ENCODE measurements around the gene LZTR1.

Gene LZTR1

DNA sequence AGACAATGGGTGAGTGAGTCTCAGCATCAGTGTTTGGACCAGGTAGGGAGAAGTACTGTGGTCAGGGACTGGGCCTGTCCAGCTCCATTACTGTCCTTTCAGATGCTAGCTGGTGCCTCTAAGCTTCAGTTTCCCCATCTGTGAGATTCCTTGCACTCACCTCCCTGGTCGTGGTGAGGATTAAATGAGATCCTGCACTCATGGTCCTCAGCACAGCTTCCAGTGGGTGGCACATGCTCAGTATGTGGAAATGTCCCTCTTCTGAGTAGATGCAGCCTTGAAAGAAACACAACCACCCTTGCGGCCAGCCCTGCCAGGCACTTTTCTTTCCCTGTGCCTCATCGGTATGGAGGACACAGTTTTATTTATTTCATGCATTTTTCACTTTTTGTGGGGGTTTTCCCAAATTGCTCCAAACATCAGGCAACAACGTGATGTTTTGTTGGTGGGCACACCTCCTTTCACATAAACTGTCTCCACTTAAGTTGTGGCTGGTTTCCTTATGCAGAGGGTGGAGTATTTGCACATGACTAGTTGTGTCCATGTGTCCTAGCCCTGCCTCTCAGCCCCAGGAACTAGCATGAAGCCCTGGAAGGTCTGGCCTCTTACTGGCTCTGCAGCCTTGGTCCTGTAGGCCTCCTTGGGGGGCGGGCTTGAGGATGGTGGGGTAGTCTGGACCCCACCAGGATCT is 1.1 kb downstream of the LZTR1 start:
- DNase-seq: no peak

DNA sequence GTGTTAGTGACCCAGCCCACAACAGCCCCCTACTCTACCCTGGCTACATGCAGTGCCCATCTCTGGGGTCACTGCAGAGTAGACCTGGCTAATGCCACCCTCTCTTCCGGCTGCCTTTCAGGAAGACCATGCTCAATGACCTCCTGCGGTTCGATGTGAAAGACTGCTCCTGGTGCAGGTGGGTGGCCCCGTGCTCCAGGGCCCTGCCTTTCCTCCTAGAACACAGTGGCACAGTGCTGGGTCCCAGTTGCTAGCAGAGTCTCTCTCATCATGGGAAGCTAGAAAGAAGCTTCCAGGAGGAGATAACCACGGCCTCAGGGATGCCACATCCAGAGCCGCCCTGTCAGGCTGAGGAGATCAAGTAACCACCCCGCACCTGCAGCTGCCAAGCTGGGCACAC is 3.6 kb downstream of the LZTR1 start:
- no peak for DNase-seq

DNA sequence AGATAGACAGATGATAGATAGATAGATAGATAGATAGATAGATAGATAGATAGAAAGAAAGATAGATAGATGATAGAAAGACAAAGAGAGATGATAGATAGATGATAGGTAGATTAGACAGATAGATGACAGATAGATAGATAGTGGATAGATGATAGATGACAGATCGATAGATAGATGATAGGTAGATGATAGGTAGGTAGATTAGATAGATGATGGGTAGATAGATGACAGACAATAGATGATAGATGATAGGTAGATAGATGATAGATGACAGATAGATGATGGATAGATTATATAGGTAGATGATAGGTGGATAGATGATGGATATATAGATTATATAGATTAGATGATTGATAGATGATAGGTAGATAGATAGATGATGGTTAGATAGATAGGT is 4.3 kb downstream of the LZTR1 start:
- no peak for DNase-seq

DNA sequence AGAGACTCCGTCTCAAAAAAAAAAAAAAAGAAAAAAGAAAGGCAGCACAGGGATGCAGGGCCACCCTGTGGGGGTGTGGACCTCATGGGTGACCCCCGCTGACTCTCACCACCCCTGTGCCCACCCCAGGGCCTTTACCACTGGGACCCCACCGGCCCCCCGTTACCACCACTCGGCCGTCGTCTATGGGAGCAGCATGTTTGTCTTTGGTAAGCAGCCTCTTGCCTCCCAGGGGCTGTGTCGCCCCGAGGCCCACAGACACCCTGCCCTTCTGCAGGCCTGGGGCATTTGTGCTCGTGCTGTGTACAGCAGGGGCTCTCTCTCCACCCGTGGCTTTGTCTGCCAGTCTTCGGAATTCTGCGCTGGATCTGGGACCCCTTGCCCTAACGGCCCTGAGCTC is 5.3 kb downstream of the LZTR1 start:
- DNase-seq: no peak

DNA sequence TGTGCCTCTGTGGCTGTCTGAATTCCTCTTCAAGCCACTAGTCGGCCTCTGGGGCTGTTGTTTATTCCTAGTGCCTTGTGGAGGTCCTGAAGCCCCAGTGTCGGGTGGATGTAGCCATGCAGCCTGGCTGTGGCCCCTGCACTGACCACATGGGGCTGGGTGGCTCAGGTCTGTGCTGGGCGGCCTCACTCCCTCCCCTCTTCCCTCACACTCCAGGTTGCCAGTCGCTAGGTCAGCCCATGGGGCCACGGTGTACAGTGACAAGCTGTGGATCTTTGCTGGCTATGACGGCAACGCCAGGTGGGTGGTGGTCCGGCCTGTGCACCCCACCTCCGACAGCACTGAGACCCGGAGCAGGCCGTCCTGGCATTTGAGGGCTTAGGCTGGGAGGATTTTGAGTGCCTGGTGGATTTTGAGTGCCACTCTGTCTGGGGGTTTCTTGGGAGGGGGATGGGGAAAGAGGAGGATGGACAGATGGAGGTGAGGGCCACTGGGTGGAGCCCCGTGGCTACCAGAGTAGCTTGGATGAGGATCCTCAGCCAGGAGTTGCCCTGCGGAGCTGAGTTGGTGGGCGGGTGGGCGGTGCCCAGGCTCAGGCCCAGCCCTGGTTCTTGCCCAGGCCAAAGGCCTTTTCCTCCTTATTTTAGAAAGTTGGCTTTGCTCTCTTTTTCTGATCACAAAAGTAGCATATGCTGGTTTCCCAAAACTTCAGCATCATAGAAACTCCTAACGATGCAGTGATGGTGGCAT is 6.7 kb downstream of the LZTR1 start:
- DNase-seq: no peak

DNA sequence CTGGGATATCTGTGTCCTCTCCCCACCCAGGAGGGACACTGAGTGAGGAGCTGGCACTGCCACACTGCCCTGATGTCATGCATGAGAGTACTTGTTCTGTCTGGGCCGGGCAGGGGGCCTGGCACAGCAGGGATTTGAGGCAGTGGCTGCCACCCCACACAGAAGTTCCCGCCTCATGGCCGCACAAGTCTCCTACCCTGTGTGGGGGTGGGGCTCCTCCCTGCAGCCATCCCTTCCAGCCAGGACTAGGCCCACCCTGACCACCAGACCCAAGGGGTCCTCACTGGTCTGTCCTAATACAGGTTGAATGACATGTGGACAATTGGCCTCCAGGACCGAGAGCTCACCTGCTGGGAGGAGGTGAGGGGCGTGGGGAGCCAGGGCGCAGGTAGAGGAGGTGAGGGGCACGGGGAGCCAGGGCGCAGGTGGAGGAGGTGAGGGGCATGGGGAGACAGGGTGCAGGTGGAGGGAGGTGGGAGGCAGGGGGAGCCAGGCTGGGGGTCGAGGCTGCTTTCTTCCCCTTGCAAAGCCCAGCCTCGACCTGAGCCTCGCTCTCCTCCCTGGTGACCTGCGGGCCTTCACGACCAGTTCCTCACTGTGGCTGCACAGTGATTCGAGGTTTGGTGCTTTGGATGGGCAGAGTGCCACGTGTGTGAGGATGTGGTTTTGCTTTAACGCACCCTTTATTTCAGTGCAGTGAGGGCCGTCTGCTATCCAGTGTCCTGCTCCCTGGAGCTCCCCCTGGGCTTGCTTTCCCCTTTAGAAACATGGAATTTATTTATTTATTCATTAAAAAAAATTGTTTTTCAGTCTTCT is 7.4 kb downstream of the LZTR1 start:
- DNase-seq: no peak

DNA sequence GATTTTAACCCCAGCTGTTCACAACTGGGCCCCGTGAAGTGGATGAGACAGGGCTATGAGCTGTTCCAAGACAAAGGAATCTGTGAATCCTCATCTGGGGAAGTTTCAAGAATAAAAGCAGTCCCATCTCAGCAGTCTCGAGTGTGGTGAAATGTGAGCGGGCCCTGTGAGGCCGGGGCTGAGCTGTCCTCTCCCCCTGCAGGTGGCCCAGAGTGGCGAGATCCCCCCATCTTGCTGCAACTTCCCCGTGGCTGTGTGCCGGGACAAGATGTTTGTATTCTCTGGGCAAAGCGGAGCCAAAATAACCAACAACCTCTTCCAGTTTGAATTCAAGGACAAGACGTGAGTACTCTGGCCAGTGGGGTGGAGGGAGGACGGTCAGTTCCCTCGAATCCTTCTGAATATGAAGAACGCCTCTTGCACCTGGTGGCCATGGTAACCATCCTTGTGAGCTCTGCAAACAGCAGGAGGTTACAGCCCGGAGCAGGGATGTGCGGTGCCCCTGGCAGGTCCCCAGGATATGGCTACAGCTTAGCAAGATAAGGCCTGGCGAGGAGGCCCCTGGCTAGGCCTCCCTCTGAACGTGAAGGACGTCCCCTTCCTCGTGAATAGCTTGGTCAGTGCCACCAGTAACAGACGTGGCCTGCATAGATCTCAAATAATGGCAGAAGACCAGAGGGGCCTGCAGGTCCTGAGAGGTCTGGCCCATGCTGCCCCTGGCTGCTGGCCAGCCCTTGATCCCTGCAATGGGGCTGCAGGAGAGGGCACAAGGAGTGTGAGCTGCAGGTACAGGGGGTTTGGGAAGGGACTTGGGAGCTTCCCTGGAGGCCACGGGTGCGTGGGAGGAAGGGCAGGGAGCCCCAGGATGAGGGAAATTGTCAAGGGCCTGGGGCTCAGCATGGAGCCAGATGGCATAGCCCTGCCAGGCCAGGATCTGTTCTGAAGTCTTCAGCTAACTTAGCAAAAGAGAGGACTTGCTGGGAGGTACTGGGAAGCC is 8.4 kb downstream of the LZTR1 start:
- DNase-seq: no peak

DNA sequence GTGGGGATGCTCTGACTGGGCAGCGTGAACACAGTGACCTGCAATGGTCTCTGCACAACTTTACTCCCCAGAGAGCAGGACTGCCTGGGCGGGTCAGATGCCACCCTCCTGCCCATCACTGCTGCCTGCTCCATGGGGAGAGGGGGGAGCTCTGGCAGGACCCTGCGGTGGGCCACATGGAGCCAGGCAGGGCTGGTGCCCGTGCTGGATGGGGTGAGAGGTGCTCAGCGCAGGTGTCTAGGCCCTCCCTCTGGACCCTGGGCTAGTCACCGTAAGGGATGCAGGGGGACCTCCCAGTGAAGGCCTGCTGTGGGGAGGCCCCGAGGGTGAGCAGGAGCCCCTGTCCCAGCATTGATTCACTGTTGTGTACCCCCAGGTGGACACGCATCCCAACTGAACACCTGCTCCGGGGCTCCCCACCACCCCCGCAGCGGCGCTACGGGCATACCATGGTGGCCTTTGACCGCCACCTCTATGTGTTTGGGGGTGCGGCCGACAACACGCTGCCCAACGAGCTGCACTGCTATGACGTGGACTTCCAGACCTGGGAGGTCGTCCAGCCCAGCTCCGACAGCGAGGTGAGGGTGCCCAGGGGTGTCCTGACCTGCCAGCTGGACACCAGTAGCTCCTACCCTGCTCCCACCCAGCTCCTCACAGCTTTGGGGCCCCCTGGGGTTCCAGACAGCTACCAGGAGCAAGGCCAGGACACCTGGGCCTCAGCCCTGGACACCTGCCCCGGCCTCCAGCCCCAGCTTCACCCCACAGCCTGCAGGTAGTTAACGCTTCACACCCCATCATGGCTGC is 9.4 kb downstream of the LZTR1 start:
- no peak for DNase-seq

DNA sequence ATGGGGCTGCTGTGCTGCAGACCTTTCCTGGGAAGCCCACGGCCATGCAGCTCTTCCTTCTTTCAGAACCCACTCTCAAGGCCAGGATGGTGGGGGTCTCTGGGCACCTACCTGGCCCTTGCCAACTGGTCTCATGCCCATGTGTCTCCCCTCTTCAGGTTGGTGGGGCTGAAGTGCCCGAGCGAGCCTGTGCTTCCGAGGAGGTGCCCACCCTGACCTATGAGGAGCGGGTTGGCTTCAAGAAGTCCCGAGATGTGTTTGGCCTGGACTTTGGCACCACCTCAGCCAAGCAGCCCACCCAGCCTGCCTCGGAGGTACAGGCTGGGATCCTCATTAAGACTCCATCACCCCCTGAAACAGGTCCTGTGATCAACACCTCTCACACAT is 10.0 kb downstream of the LZTR1 start:
- DNase-seq: no peak

DNA sequence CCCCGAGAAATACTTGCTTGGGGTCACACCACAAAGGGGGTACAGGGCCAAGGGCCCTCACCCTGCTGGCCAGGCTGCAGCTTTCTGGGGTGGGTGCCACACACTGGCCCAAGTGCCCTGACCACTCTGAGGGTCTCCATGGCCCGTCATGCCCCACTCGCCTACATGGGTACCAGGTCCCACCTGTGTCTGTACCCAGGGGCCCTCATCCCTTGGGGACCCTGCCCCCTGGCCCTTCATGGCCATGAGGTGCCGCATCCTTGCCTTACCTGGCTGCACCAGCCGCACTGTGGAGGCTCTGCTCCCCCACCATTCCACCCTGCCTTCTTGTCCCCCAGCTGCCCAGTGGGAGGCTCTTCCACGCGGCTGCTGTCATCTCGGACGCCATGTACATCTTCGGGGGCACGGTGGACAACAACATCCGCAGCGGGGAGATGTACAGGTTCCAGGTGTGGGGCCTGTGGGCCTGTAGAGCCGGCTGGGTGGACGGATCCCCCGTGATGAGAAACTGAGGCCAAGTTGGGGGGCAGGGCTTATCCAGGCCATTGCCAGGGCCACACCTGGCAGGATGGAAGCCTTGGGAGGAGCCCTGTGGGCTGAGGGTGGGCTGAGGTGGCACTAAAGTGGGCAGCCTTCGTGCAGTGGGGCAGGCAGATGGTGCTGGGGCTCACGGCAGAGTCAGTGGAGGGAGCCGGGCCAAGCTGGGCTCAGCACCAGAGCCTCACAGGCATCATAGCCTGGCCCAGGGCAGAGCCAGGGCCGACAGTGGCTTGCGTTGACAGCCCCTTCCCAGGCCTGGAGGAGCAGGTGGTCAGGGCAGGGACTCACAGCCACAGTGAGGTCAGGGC is 10.6 kb downstream of the LZTR1 start:
- no peak for DNase-seq

DNA sequence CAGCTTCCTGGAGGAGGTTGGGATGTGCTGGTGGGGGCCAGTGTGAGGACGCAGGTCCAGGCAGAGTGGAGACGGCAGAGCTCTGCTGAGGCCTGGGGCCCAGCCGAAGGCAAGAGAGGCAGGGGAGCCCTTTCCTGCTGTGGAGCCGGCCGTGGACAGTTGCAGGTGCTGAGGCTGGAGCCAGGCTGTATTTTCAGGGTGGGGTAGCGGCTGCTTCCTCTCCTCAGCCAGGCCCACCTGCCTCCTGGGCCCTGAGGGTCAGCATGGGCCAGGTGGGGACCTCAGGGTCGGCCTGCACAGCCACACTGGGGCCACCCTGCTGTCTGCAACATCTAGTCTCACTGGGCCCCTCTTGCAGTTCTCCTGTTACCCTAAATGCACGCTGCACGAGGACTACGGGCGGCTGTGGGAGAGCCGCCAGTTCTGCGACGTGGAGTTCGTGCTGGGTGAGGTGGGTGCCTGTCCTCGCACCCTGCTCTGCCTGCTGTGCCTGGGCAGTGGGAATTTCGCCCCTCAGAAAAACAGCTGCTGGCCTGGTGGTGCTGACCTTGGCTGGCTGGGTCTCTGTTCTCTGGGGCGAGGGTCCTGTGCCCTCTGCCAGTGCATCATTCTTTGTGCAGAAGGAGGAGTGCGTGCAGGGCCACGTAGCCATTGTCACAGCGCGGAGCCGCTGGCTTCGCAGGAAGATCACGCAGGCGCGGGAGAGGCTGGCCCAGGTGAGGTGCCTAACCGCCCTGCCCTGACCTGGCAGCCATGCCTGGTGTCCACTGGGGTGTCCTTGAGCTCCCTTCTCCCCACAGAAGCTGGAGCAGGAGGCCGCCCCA is 11.4 kb downstream of the LZTR1 start:
- no peak for DNase-seq

DNA sequence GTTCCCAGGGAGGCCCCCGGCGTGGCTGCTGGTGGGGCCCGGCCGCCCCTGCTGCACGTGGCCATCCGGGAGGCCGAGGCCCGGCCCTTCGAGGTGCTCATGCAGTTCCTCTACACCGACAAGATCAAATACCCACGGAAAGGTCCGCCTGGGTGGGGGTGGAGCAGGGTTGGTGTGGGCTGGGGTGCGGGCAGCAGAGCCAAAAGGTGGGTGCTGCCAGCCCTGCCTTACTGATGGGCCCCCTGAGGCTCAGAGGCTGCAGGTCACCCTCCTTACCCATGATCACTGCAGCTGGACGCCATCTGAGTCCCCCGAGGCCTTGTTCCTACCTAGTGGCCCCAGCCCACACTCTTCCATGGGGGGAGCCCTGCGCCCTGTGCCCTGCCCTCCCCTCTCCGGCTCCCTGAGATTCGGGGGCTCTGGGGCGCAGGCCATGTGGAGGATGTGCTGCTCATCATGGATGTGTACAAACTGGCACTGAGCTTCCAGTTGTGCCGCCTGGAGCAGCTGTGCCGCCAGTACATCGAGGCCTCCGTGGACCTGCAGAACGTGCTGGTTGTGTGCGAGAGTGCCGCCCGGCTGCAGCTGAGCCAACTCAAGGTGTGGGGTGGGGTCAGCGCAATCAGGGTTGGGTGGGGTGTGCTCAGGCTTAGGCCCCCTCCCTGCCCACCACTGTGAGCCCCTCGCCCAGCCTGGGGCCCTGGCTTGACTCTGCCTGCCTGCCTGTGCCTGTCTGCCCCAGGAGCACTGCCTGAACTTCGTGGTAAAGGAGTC is 12.2 kb downstream of the LZTR1 start:
- no peak for DNase-seq

DNA sequence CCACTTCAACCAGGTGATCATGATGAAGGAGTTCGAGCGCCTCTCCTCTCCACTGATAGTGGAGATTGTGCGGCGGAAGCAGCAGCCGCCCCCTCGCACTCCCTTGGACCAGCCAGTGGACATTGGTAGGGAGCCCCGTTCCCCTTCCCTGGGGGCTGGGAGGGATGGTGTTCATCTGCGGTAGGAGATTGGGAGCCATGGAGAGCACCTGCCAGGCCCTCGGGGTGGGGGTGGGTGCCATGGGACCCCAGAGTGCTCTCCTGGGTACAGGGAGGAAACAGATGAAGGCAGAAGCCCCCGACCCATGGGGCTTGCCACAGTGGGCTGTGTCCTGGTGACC is 12.8 kb downstream of the LZTR1 start:
- DNase-seq: no peak

DNA sequence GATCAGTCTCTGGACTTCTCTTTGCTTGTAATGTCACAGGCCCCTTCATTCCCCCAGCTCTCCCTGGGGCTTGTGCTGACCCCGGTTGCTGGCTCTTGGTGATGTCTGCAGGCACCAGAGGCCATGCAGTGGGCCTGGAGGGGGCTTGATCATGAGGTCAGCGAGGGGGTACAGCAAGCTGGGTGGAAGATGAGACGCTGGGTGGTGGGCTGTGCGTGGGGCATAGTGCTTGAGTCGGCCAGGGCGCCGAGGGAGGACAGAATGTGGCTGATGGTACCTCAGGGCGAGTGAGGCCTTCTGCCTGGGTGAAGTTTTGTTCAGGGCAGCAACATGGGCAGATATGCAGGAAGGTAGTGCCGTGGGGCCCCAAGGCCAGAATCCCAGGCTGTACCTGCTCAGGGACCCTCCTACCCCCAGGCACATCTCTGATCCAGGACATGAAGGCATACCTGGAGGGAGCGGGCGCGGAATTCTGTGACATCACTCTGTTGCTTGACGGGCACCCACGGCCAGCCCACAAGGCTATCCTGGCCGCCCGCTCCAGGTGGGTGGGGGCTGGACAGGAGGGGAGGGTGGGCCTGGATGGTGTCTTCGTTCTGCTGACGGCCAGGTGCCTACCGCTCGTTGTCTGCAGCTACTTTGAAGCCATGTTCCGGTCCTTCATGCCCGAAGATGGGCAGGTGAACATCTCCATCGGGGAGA is 13.4 kb downstream of the LZTR1 start:
- DNase-seq: no peak

DNA sequence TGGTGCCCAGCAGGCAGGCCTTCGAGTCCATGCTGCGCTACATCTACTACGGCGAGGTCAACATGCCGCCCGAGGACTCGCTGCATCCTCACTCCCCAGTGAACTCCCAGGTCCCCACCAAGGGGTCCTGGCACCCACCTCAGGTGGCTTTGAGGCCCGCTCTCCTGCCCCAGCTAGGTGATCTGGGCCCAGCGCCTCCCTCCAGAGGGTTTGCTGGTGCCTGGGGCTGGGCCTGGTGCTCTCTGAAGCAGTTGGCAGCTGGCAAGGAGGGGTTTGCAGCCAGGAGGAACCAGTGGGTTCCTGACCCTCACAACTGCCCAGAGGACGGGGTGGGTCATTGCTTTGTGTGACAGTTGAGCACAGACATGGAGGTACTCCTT is 13.9 kb downstream of the LZTR1 start:
- no peak for DNase-seq

DNA sequence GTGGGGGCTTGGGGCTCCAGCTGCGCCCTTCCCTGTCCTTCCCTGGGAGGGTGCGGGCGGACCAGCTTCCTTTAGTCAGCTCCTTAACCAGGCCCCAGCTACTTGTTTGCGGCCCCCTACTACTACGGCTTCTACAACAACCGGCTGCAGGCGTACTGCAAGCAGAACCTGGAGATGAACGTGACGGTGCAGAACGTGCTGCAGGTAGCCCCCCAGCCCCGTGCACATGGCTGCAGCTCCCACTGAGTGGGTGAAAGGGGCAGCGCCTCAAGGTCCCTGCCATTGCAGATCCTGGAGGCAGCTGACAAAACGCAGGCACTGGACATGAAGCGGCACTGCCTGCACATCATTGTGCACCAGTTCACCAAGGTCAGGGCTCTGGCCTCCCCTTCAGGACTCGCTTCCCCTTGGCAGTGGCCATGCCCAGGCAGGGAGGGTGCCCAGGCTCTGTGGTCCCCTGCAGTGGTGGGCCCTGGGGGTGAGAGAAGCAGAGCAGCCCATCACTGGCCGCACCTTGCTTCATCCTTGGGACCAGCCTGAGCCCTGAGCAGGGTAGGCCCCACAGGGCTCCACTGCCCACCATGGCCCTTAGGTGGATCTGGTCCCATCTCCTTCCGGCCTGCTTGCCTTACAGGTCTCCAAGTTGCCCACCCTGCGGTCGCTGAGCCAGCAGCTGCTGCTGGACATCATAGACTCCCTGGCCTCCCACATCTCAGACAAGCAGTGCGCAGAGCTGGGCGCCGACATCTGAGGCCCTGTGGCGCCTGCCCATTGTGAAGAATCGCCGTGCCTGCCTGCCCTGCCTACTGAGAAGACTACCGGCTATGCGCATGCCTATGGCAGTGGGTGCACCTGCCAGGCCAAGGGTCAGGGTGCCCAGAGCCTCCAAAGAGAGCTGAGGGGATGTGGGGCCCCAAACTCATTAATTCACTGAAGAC is 14.8 kb downstream of the LZTR1 start:
- DNase-seq: no peak

DNA sequence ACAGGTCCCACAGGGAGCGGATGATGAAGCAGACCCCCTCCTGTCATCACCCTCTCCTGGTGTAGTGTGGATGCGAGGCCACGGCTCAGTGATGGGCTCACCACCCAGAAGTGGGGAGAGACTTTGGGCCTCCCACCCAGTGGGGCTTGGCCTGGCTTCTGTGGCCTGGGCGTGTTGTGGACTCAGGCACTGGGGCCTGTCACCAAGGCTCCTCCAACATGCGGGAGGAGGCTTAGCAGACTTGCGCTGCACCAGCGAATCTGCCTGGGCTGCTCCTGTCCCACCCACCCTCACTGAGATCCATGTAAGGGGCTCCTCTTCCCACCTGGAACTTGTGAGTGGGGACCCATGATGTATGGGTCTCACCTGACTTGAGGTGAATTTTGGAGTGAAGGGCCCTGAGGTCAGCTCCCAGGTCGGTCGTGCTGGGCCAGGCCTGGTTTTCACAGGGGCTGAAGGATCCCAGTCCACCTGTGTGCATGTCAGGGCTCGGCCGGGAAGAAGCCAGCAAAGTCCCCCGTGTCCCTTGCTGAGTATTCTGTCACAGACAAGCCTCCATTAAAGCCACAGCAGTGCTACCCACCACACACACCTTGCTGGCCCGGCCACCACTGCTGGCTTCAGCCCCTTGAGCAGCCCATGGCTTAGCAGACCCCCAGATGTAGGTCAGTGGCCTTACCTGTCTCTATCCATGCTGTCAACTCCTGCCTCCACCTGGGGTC is 15.6 kb downstream of the LZTR1 start:
- DNase-seq: no peak

Data from RPMI8226 (cell line).